NCI-H1694 (cell line): ENCODE results near the gene SSTR5.

Experiments used
- DNase-seq: peaks from one replicate; lab custom pipeline; 2025; lab: John Stamatoyannopoulos, UW

Gene SSTR5

GRCh38 chr16:1122398-1122765 lies 49.8 kb downstream of the SSTR5 start:
- no peak for DNase-seq

- DNase-seq = no peak
Observed at GRCh38 chr16:1123525-1124230, 51.1 kb downstream of the SSTR5 start.

DNA sequence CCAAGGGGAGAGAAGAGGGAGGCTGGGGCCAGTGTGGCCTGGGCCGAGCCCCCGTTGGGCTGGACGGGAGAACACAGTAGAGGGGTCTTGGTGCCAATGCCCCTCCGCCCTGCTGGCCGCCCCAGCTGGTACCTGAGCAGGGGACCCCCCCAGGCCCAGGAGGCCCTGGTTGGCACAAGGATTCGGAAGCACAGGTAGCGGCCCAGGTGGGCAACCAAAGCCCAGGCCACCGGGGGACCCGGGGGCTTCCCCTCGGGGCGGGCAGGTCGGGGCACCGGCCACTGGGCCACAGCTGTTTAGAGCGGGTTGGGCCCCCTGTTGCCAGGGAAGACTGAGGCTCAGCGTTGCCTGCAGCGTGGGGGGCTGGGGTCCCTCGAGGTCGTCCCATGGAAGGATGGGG lies 51.7 kb downstream of the SSTR5 start:
- DNase-seq = no peak

DNA sequence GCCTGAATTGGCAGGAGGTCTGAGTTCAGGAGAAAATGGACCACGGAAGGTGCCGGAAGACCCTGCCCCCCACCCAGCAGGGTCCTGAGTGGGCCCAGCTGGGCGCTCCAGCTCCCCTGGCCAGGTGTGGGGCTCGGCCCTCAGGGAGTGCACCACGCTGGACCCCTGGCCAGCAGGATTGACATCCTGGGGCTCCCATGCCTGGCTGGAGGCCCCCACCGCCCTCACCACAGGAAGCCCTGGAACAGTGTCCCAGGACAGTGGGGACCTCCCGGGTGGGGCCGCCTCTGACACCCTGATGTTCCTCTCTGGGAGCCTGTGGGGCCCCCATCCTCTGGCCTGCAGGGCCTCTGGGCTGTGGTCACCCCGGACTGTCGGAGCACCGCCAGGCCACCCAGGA lies 52.2 kb downstream of the SSTR5 start:
- DNase-seq = no peak

GRCh38 chr16:1125471-1125870 lies 52.9 kb downstream of the SSTR5 start:
- DNase-seq = no peak

GRCh38 chr16:1126044-1126443 lies 53.5 kb downstream of the SSTR5 start:
- DNase-seq = no peak

GRCh38 chr16:1126586-1126985 lies 54.0 kb downstream of the SSTR5 start:
- DNase-seq = no peak

DNA sequence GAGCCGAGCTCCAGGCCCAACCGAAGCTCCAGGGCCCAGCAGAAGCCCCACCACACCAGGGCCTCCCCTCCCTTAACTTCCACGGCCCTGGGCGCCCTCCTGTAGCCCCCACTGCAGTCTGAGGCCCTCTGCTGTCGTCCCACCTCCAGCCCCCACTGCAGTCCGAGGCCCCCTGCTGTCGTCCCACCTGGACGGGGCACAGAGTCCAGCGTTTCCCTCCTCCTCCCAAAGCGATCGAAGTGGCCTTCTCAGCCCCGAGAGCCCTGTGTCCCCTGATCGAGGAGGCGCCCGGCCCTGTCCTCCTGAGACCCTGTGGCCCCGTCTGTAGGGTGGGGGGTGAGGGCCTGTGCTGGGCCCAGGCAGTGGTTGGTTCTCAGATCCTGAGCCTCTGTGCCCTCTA lies 54.6 kb downstream of the SSTR5 start:
- DNase-seq = no peak

- no peak for DNase-seq
Observed at GRCh38 chr16:1127971-1128715, 55.6 kb downstream of the SSTR5 start.

GRCh38 chr16:1129106-1129960 lies 56.8 kb downstream of the SSTR5 start:
- DNase-seq = no peak

- DNase-seq = no peak
Observed at GRCh38 chr16:1130382-1130781, 57.8 kb downstream of the SSTR5 start.
